HG03575 (cell line): ENCODE data around the gene WFDC13.
"Not testable (repeated sequence)": the region's sequence is repeated elsewhere in the genome, so short reads cannot be mapped to it uniquely, and the experiment has no call there.

ENCODE experiments used
- ATAC-seq: cut with Tn5 transposase; IDR thresholded peaks from one replicate; pipeline ENCODE4 v1.9.1; 2021; ENCODE audit not compliant: unreplicated experiment, insufficient number of reproducible peaks, low FRiP score; ENCODE audit errors: extremely low read depth

The WFDC13 gene

GRCh38 chr20:45701873-45702272 is at the start of gene WFDC13:
Gene WFDC13 (plus strand): TSS chr20:45702038. CDS start chr20:45702124, 86 bp downstream.
- no peak for ATAC-seq

- ATAC-seq, result not testable (repeated sequence)
Measured at GRCh38 chr20:45657038-45657437, 44.8 kb upstream of the WFDC13 start.

DNA sequence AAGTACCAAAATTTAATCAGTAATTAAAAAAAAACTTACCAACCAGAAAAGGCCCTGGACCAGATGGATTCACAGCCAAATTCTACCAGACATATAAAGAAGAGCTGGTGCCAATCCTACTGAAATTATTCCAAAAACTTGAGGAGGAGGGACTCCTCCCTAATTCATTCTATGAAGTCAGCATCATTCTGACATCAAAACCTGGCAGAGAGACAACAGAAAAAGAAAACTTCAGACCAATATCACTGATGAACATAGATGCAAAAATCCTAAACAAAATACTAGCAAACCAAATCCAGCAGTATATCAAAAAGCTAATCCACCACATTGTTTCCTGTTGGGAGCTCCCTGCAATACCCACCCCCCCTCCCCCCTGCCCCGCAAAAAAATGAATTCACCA is 31.7 kb upstream of the WFDC13 start, which contains the start of gene WFDC11:
Gene WFDC11 (minus strand): TSS at position 101 of the 400 bp plus-strand sequence. CDS start 19,639 bp downstream, outside the sequence.
- ATAC-seq, result no peak

DNA sequence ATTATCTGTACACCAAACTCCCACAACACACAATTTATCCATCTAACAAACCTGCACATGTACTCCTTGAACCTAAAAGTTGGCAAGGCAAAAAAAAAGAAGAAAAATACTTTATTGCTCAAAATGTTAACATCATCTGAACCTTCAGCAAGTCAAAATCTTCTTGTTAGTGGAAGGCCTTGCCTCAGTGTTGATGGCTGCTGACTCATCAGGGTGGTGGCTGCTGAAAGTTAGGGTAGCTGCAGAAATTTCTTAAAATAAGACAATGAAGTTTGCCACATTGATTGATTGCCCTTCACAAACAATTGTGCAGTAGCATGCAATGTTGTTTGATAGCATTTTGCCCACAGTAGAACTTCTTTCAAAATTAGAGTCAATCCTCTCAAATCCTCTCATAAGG is 29.1 kb upstream of the WFDC13 start:
- no peak for ATAC-seq

GRCh38 chr20:45679650-45680049 is 22.2 kb upstream of the WFDC13 start:
- ATAC-seq, result no peak

- no peak for ATAC-seq
Measured at GRCh38 chr20:45685896-45686295, 15.9 kb upstream of the WFDC13 start.

GRCh38 chr20:45693346-45693745 is 8.5 kb upstream of the WFDC13 start:
- not testable (repeated sequence) for ATAC-seq

DNA sequence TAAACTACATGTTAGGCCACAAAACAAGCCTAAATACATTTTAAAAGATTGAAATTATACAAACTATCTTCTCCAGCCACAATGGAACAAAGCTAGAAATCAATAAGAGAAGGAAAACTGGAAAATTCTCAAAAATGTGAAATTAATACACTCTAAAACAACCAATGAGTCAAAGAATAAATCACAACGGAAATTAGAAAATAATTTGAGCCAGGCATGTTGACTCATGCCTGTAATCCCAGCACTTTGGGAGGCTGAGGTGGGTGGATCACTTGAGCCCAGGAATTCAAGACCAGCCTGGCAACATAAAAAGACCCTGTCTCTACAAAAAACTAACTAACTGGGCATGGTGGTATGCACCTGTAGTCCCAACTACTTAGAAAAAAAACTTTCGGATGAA is 6.3 kb upstream of the WFDC13 start:
- no peak for ATAC-seq

DNA sequence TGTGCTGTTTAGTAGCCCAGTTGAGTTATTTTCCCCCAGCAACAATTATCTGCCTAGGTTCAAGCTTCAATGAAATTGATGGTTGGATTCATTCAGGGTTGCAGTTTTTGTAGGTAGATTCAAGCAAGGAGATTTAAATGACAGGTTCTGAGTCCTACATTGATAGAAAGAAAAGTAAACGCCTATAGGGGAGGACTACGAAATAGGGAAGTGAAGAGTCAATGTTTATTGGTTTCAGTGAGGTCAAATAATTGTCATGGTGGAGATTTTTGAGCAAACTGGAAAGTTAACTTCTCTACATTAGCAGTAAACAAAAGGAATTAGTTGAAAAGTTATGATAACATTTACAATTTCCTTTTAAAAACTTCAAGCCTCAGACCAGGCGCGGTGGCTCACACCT is 734 bp upstream of the WFDC13 start:
- ATAC-seq, result no peak

DNA sequence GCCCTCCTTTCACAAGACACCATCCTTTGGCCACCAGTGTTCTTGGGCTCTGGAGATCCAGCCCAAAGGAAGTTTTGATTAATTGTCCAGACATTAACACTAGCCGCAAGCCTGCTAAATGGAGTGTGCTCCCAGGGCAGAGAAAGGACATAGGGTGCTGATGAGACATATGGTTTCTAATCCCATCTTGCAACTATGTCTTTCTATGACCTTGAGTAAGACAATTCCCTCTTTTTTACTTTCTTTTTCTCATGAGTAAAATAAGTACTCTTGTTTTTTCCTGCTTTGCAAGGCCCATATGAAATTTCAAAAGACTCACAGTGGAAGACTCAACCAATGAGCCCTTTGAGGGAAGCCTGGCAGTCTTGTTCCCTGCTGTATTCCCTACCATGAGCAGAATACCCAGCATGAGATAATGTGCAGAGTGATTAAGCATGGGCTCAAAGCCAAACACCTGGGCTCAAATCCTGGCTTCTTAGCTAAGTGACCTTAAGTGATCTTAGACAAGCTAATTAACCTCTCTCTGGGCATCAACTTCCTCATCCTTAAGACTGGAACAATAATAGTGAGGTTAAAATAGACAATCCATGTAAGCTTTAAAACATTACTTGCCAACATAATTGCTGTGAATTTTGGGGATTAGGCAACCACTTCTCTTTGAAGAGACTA is 3.3 kb downstream of the WFDC13 start, which contains the start of gene WFDC10B:
Gene WFDC10B (minus strand): TSS at position 51 of the 669 bp plus-strand sequence. CDS start 19,027 bp downstream, outside the sequence.
- no peak for ATAC-seq

- ATAC-seq, result not testable (repeated sequence)
Measured at GRCh38 chr20:45716141-45716688, 14.4 kb downstream of the WFDC13 start.

DNA sequence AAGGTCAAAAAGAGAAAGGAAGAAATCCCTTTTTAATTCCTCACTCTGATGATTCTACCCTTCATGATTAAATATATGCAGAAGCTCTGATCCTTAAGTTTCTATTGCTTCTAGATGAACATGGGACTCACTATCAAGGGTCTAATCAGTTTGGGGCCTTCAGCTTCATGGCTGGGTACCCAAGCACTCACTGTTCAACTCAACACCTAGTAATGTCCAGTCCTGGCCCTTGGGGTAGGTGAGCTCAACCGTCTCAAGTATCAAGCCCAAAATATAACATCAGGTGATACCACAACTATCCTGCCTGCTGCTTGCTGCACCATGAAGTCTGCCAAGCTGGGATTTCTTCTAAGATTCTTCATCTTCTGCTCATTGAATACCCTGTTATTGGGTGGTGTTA is 20.2 kb downstream of the WFDC13 start, which contains the start of gene SPINT4:
Gene SPINT4 (plus strand): TSS at position 301 of the 400 bp plus-strand sequence. CDS start 21 bp downstream, at position 322.
- no peak for ATAC-seq

GRCh38 chr20:45725134-45725533 is 23.3 kb downstream of the WFDC13 start:
- no peak for ATAC-seq

DNA sequence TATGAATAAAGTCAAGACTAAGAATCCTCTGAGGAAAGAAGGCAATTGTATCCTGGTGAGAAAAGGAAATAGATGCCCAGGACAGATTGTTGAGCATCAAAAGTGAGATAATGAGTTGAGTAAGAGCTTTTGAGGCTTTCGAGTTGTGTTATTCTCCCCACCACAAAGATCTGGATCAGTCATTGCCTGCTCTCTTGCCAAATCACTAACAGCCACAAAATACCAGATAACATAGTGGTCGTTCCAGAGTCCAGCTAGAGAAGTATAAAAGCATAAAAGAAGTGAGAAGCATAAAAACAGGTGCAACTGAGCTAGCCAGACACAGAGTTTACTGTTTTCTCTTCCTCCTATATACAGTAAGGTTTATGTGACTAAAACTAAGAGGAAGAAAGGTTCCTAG is 25.2 kb downstream of the WFDC13 start:
- no peak for ATAC-seq

- no peak for ATAC-seq
Measured at GRCh38 chr20:45732199-45732598, 30.4 kb downstream of the WFDC13 start.

DNA sequence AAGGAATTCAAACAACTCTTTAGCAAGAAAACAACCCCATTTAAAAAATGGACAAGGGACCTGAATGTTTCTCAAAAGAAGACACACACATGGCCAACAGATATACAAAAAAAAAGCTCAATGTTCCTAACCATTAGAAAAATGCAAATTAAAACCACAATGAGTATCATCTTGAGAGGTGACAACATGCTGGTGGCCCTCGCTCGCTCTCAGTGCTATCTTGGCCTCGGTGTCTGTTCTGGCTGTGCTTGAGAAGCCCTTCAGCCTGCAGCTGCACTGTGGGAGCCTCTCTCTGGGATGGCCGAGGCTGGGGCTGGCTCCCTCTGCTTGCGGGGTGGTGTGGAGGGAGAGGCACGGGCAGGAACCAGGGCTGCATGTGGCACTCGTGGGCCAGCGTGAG is 33.7 kb downstream of the WFDC13 start:
- no peak for ATAC-seq

DNA sequence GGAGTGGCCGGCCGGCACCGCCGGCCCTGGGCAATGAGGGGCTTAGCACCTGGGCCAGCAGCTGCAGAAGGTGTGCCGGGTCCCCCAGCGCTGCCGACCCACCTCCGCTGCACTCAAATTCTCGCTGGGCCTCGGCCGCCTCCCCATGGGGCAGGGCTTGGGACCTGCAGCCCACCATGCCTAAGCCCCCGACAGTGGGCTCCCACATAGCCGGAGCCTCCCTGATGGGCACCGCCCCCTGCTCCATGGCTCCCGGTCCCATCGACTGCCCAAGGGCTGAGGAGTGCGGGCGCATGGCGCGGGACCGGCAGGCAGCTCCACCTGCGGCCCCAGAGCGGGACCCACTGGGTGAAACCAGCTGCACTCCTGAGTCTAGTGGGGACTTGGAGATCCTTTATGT is 34.1 kb downstream of the WFDC13 start:
- ATAC-seq, result no peak

DNA sequence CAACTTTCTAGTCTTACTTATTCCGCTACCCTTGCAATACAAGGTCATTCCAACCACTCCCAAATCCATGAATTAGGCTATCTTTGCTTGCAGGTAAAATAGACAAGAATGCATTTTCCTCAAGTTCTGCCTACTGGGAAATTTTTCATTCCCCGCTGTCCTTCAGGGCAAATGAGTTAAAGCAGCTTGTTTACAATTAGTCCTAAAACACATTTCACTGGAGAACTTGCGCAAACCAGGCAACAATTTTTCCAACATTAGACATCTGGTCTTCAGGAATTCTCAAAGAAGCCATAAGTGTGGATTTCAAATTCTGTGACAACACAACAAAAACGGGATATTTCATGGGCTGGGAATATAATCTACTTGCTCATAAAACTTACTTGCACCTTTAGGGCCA is 40.8 kb downstream of the WFDC13 start:
- no peak for ATAC-seq

- ATAC-seq, result no peak
Measured at GRCh38 chr20:45745015-45745414, 43.2 kb downstream of the WFDC13 start.

DNA sequence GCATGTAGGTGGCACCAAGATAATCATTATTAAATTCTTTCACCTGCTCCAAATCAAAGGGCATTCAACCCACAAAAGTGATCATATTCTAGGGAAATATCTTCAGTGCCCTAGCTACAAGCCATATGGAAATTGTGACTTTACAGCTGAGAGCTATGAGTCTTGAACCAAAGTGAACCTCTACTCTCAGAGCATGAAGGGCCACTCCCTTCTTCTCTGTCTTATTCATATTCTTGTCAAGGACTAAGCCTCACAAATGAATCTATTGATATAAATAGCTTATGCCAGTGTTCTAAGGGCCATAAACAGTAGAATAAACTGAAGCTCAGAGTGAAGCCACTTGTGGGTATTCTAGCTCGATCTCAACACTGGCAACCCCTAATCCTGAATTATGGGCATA is 49.9 kb downstream of the WFDC13 start:
- ATAC-seq, result no peak
